IPS DF 4.7 (cell line): ENCODE data around the gene RINL.
"Not testable (repeated sequence)": the region's sequence is repeated elsewhere in the genome, so short reads cannot be mapped to it uniquely, and the experiment has no call there.

ENCODE experiments used
- DNase-seq: peaks from one replicate; pipeline ENCODE4 v3.0.0-alpha.2; 2013; ENCODE audit warnings: low spot score; ENCODE audit errors: extremely low read depth

Gene RINL

GRCh38 chr19:38836983-38837626 lies 41.0 kb downstream of the RINL start:
- no peak for DNase-seq

- DNase-seq, result no peak
These were observed 41.7 kb downstream of the RINL start for GRCh38 chr19:38836159-38836982.

GRCh38 chr19:38834590-38834989 lies 43.5 kb downstream of the RINL start:
- no peak for DNase-seq

- no peak for DNase-seq
These were observed 44.0 kb downstream of the RINL start for GRCh38 chr19:38834104-38834490.

- DNase-seq, result no peak
These were observed 45.0 kb downstream of the RINL start for GRCh38 chr19:38833092-38833425.

- no peak for DNase-seq
These were observed 46.9 kb downstream of the RINL start for GRCh38 chr19:38831142-38831605.

GRCh38 chr19:38830039-38830733 lies 47.9 kb downstream of the RINL start:
- DNase-seq, result no peak

GRCh38 chr19:38829203-38829602 lies 48.9 kb downstream of the RINL start:
- DNase-seq, result not testable (repeated sequence)

GRCh38 chr19:38826856-38827551 lies 51.1 kb downstream of the RINL start:
- DNase-seq, result no peak

GRCh38 chr19:38825936-38826335 lies 52.1 kb downstream of the RINL start:
- DNase-seq, result not testable (repeated sequence)

- DNase-seq, result not testable (repeated sequence)
These were observed 56.7 kb downstream of the RINL start for GRCh38 chr19:38821230-38821825.

GRCh38 chr19:38819231-38819920 lies 58.7 kb downstream of the RINL start:
- no peak for DNase-seq
